ENCODE results near the gene COL21A1. TPM values are rescaled to one million over a fixed set of nuclear protein-coding genes. Genes with fewer than 3 reads are reported as not detected.

Gene COL21A1
- total and polyA plus RNA-seq, 2 of the 13 experiments (the other 11 are each of a cell fraction or from before 2014, with no cell fraction given), result 0.13 TPM; not detected in 1

DNA sequence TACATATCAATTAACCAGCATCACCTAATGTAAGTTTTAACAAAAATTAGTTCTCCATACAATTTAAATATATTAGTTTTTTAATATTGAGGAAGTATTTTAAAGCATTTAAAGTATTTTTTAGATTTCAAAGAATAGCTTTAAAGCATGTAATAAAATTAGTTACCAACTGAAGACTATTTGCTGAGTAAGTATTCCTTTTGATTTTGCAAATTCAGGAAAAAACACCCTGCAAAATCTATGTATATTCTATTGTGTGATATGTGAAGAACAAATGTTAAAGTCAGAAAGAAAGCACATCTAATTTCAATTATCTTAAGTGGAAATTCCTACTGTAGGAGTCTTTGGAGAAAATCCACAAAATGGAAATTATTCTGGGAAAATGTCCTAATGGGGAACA is 107.3 kb downstream of the COL21A1 start:
- intact Hi-C loops (cut with micrococcal nuclease; ENCODE audit: unreplicated experiment) (no loop called here), in situ Hi-C loops (cut with HindIII; ENCODE audit: extremely low pct_ligation_motif_present, low pct_unique_long_range_greater_than_20kb) (no loop called here)
- no peak overlapping the region for H3K4me2 ChIP-seq (ENCODE audit: low read depth, low read length)
- no peak overlapping the region for H3K4me3 ChIP-seq (replicated peaks in 1 of 3; ENCODE audit: insufficient read depth in 1 of 3, low read depth in 2 of 3, low read length in 3 of 3)
- no peak overlapping the region for H2AFZ ChIP-seq (ENCODE audit: low read length)
- DNase-seq (ENCODE audit: low spot score) (no peak), ATAC-seq (no peak), FAIRE-seq (no peak)
- CTCF ChIA-PET (ENCODE audit: low intra/inter-chr PET ratio, low total read pairs), result no interaction called here
- no peaks in the 10 kb centered on the region for H4K20me1 ChIP-seq (ENCODE audit: insufficient read depth, low read length)
- H3K27ac ChIP-seq (ENCODE audit: extremely low read length, insufficient read depth, low read length), result no peak overlapping the region
- H3K27me3 ChIP-seq (ENCODE audit: control insufficient read depth in 1 of 2, insufficient read depth in 2 of 2, low read length in 2 of 2), result no peaks in the 10 kb centered on the region
- no peaks in the 10 kb centered on the region for H3K79me2 ChIP-seq (ENCODE audit: insufficient read depth, low read length)
- POLR2A ChIA-PET, result no interaction called here
- no peaks in the 10 kb centered on the region for H3K36me3 ChIP-seq (replicated peaks in 1 of 2; ENCODE audit: control insufficient read depth in 1 of 2, insufficient read depth in 2 of 2, low read length in 2 of 2)
- BruUV-seq (replicated peaks), result no TSS peak
- TF ChIP-seq MAFF (IDR thresholded peaks at IDR 0.05; ENCODE audit: low read depth, low read length) (peak; percentile 78), MAFK (conservative IDR thresholded peaks at IDR 0.05 in 1 of 2, IDR thresholded peaks at IDR 0.05 in 1 of 2; ENCODE audit: low read length in 2 of 2) (peak; percentile 44 to 86; a peak in 3 of 4 replicates), BHLHE40 (IDR thresholded peaks at IDR 0.05; ENCODE audit: low read length) (no peak)
- H3K4me1 ChIP-seq (ENCODE audit: insufficient read depth, low read length), result no peaks in the 10 kb centered on the region
- no peak overlapping the region for H3K9ac ChIP-seq (ENCODE audit: insufficient read depth, low read depth, low read length)
- no peaks in the 10 kb centered on the region for H3K9me3 ChIP-seq (ENCODE audit: low read length)

DNA sequence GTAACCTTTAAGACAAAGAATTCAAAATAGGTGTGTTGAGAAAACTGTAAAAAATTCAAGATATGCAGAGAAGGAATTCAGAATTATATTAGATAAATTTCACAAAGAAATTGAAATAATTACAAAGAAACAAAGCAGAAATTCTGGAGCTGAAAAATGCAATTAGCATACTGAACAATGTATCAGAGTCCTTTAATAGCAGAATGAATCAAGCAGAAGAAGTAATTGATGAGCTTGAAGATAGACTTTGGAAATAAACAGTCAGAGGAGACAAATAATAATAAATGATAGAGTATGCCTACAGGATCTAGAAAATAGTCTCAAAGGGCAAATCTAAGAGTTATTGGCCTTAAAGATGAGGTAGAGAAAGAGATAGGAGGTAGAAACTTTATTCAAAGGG is 131.7 kb downstream of the COL21A1 start:
- in situ Hi-C loops (cut with HindIII; ENCODE audit: extremely low pct_ligation_motif_present, low pct_unique_long_range_greater_than_20kb), result no loop called here
- Histone ChIP-seq H4K20me1 (ENCODE audit: insufficient read depth, low read length) (no peaks in the 10 kb centered on the region), H3K27ac (ENCODE audit: extremely low read length, insufficient read depth, low read length) (no peak overlapping the region), H3K4me1 (ENCODE audit: insufficient read depth, low read length) (no peaks in the 10 kb centered on the region), H3K4me2 (ENCODE audit: low read depth, low read length) (no peak overlapping the region), H3K9ac (ENCODE audit: insufficient read depth, low read depth, low read length) (no peak overlapping the region), H3K4me3 (replicated peaks in 1 of 3; ENCODE audit: insufficient read depth in 1 of 3, low read depth in 2 of 3, low read length in 3 of 3) (no peak overlapping the region), H3K36me3 (replicated peaks in 1 of 2; ENCODE audit: control insufficient read depth in 1 of 2, insufficient read depth in 2 of 2, low read length in 2 of 2) (no peaks in the 10 kb centered on the region), H3K27me3 (ENCODE audit: control insufficient read depth in 1 of 2, insufficient read depth in 2 of 2, low read length in 2 of 2) (no peaks in the 10 kb centered on the region), H3K79me2 (ENCODE audit: insufficient read depth, low read length) (no peaks in the 10 kb centered on the region), H3K9me3 (ENCODE audit: low read length) (no peaks in the 10 kb centered on the region), H2AFZ (ENCODE audit: low read length) (no peak overlapping the region)
- BruUV-seq (replicated peaks), result no TSS peak
- no peak for FAIRE-seq
- ChIA-PET POLR2A (no interaction called here), CTCF (ENCODE audit: low intra/inter-chr PET ratio, low total read pairs) (no interaction called here)
- DNase-seq (ENCODE audit: low spot score), result no peak
- TF ChIP-seq ZNF160 (CRISPR knock-in tag; IDR thresholded peaks at IDR 0.05) (peak; percentile 91; the same call in 1 of the 2 replicates), SOX13 (IDR thresholded peaks at IDR 0.05) (no peak), SOX13 (CRISPR knock-in tag; conservative IDR thresholded peaks at IDR 0.05 in 1 of 2, IDR thresholded peaks at IDR 0.05 in 1 of 2) (no peak)
- intact Hi-C loops (cut with micrococcal nuclease; ENCODE audit: unreplicated experiment), result no loop called here
- no peak for ATAC-seq

Data from HepG2 (cell line).